ENCODE data around the gene OTOF. TPM values are rescaled to one million over a fixed set of nuclear protein-coding genes. Genes with fewer than 3 reads are reported as not detected.

OTOF gene
- total and polyA plus RNA-seq, 2 of the 13 experiments (the other 11 are each of a cell fraction or from before 2014, with no cell fraction given) = 0.04 TPM; not detected in 1

- TF ChIP-seq GRHL1 (CRISPR knock-in tag; conservative IDR thresholded peaks at IDR 0.05) (no peak), SCMH1 (CRISPR knock-in tag; IDR thresholded peaks at IDR 0.05; ENCODE audit: borderline replicate concordance) (no peak), THAP11 (CRISPR knock-in tag; IDR thresholded peaks at IDR 0.05) (no peak)
Observed at GRCh38 chr2:26410764-26411243, 67.1 kb downstream of the OTOF start (continued).

GRCh38 chr2:26409785-26410184 lies 68.1 kb downstream of the OTOF start:
- TF ChIP-seq ATF7 (IDR thresholded peaks at IDR 0.05) (peak; percentile 25; the same call in 1 of the 2 replicates), ATF7 (CRISPR knock-in tag; IDR thresholded peaks at IDR 0.05) (no peak), ZNF124 (CRISPR knock-in tag; IDR thresholded peaks at IDR 0.05) (no peak)

More at GRCh38 chr2:26409785-26410184, 68.1 kb downstream of the OTOF start:
- no peak for ATAC-seq
- H3K4me1 ChIP-seq (ENCODE audit: insufficient read depth, low read length) = peaks cover 20% of the 10 kb centered on the region
- no peaks in the 10 kb centered on the region for H4K20me1 ChIP-seq (ENCODE audit: insufficient read depth, low read length)
- no TSS peak for BruUV-seq (replicated peaks)
- H3K79me2 ChIP-seq (ENCODE audit: insufficient read depth, low read length) = no peaks in the 10 kb centered on the region
- H3K4me2 ChIP-seq (ENCODE audit: low read depth, low read length) = no peak overlapping the region
- FAIRE-seq = no peak
- no peak overlapping the region for H3K27ac ChIP-seq (ENCODE audit: extremely low read length, insufficient read depth, low read length)
- ChIA-PET CTCF (ENCODE audit: low intra/inter-chr PET ratio, low total read pairs) (no interaction called here), POLR2A (no interaction called here)
- intact Hi-C loops (cut with micrococcal nuclease; ENCODE audit: unreplicated experiment) (no loop called here), in situ Hi-C loops (cut with HindIII; ENCODE audit: extremely low pct_ligation_motif_present, low pct_unique_long_range_greater_than_20kb) (no loop called here)
- no peaks in the 10 kb centered on the region for H3K36me3 ChIP-seq (replicated peaks in 1 of 2; ENCODE audit: control insufficient read depth in 1 of 2, insufficient read depth in 2 of 2, low read length in 2 of 2)
- no peaks in the 10 kb centered on the region for H3K27me3 ChIP-seq (ENCODE audit: control insufficient read depth in 1 of 2, insufficient read depth in 2 of 2, low read length in 2 of 2)
- 63% methylated on average over 1 of the region's 1 CpG for WGBS (ENCODE audit: low lambda C conversion rate)
- no peak for DNase-seq (ENCODE audit: low spot score)
- no peak overlapping the region for H2AFZ ChIP-seq (ENCODE audit: low read length)
- H3K9me3 ChIP-seq (ENCODE audit: low read length) = no peaks in the 10 kb centered on the region
- no peak overlapping the region for H3K9ac ChIP-seq (ENCODE audit: insufficient read depth, low read depth, low read length)
- H3K4me3 ChIP-seq (replicated peaks in 1 of 3; ENCODE audit: insufficient read depth in 1 of 3, low read depth in 2 of 3, low read length in 3 of 3) = no peak overlapping the region

Measured in HepG2 (cell line).